Stimulated activated CD8-positive, alpha-beta memory T cell treated with anti-CD3 and anti-CD28 coated beads, Interleukin-12 subunit alpha, Interleukin-12 subunit beta, amount 100 ng/mL, for 4 hours (primary cell): ENCODE measurements around the gene ARHGAP23.
"Not testable (repeated sequence)": the region's sequence is repeated elsewhere in the genome, so short reads cannot be mapped to it uniquely, and the experiment has no call there.

ENCODE experiments used
- DNase-seq: peaks from one replicate; pipeline ENCODE4 v3.0.0-alpha.2; 2020; ENCODE audit warnings: low read depth

ARHGAP23 gene

DNA sequence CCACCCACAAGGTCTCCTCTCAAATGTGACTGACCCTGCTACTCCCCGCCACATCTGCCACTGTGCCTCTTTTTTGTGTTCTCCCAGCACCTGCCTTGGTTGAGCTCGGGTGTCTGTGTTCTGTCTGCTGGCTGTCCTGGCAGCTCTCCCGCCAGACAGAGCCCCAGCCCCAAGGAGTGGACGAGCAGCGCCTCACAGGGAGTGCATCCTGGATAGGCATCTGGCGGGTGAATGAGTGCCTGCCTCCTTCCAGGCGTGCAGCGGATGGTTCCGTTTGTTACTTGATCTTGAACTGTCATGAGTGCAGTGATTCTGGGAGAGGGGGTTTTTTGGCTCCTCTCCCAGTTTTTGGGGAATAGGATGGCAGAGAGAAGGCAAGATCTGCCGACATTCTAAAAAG, 99.9 kb downstream of the ARHGAP23 start:
- not testable (repeated sequence) for DNase-seq

DNA sequence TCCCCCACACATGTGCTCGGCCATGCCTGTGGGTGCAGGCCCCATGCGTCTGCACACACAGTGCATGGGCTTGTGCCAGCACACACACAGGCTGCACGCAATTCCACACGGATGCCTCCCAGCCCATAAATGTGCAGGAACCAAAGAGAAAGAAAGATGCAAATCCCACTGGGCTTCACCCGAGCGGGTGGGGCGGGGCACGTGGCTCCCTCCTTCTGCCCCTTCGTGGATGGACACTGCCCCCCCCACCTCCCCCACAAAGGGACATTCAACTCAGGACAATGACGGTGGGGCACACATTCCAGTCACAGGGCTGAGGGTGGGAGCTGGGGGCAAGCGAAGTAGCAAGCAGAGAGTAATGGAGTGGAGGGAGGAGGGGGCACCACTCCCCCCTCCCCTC, 102.6 kb downstream of the ARHGAP23 start:
- not testable (repeated sequence) for DNase-seq

DNA sequence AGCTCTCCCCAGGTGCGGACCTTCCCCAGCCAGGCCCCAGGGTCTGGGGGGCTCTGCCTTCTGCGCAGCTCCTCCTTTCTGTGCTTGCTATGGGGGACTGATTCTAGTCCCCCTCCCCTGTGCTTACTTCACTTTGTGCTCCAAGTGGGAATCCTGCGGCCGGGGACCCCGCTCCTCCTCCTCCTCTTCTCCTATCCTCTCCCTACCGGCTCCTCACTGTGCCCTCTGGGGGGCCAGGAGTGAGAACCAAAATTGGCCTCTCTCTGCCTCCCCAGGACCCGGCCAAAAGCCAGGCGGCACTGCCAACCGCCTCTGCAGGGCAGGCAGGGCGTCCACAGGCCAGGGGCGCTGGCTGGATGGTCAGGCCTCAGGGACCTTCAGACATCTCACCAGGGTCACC, 103.5 kb downstream of the ARHGAP23 start:
- not testable (repeated sequence) for DNase-seq

DNA sequence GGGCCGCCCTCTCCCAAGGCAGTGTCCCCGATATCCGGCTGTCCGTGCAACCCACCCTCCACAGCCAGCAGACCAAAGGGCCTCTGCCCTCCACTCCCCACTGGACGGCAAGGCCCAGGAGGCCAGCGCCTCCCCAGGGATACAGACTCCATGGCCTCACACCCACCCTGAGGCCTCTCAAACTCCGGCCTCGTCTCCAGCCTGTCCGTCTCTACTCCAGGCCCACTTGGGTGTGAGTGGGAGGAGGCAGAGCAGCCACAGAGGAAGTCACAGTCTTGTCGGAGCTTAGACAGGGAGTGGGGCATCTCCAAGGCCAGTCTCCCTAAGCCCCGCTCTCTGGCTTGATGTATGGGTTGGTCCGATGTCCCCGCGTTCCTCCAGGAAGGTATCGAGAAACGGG, 104.2 kb downstream of the ARHGAP23 start:
- no peak for DNase-seq

DNA sequence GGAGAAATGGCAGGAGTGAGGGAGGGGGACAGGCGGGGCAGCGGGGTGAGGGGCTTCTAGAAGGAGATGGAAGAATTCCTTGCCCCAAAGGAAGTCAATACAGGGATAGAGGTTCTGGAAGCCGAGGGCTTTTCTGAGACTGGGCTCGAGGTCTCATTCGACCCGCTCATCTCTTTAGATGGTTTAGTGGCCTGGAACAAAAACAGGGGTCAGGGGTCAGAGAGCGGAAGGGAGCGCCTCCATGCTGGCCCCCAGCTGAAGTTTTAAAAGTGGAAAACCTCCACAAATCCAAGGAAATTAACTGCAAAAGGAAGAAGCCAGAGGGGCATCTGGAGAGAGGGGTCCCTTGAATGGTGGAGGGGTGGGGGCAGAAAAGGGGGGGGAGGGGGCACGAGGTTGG, 105.0 kb downstream of the ARHGAP23 start:
- no peak for DNase-seq

DNA sequence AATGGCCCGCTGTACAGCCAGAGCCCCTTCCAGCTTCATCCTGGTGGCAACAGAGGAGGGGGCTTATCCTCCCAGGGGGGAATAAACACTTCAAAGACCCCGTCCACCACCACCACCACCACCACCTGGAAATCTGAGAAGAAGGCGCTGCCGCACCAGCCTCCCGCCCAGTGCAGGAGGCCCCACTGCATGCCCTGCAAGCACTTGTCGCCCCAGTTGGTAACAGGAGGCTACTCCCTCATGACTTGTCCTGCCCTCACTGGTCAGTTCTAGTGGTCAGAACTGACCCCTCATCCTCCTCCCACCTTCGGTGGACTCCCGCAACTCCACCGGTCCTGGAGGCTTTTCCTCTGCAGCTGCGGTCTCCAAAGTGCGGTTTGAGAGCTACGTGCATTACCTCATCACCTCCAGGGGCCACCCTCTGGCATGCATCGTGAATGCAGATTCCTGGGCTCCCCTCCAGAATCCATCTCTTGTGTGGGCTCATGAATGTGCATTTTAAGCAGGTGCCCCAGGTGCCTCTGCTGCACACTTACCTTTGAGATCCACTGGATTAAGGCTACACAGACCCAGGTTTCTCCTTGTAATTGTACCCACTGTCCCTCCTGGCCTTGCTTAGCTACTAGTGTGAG, 105.7 kb downstream of the ARHGAP23 start:
- no peak for DNase-seq

DNA sequence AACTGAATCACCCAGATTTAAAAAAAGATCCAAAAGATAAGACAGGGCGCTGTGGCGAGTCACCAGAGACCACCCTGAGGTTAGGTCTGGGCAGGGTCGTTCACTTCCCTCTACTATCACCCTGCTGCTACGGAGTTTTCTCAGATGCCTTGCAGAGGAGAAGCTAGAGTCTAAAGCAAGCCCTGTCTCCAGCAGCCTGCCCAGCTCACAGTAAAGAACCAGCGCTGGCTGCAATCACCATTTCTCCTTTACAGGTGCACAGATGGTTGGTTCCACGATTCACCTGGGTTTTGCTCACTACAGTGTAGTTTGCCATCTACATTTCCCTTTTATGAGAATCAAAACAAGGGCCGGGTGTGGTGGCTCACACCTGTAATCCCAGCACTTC, 106.2 kb downstream of the ARHGAP23 start:
- DNase-seq = no peak

DNA sequence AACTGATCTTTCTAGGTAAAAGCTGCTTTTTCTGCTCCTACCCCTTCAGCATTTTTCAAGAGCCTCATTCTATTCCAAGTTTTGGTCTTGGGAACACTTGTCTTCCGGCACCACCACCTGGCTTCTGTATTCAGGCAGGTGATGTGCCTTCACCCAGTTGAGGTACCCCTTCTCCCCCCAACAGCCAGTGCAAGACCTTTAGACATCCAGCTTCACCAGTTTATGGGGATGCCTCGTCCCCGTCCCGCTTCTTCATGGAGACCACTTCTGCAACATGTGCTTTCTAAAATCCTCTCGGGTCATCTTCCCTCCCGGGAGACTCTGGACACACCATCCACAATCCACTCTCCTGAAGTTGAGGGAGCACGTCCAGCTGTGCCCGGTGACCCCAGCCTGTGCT, 107.6 kb downstream of the ARHGAP23 start:
- no peak for DNase-seq

DNA sequence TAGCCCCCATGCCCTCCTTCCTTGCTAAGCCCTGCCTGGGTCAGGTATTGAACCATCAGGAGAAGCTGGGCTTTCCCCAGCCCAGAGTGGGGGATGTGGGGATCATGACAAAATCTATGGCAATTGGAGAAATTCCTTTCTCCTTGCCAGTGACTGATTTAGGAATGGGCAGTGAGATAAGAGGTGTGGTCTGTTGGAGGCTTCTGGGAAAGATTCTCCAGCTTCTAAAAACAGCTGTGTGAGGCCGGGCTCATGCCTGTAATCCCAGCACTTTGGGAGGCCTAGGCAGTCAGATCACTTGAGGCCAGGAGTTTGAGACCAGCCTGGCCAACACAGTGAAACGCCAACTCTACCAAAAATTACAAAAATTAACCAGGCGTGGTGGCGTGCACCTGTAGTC, 108.4 kb downstream of the ARHGAP23 start:
- no peak for DNase-seq

DNA sequence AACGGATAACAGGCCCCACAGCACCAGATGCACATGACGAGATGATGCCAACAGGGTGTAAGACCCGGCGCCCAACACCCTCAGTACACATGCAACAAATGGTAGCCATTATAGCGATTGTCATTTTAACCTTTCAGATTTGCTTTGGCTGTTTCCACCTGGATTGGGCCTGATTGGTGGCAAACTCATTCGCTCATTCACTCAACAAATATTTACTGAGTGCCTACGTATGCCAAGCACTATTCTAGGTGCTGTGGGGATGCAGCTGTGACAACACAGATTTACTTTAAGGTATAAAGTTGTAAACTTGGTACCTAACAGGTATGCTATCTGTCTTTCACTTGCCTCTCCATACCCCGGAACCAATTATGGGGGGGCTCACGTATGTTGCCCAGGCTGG, 110.6 kb downstream of the ARHGAP23 start:
- DNase-seq = no peak

DNA sequence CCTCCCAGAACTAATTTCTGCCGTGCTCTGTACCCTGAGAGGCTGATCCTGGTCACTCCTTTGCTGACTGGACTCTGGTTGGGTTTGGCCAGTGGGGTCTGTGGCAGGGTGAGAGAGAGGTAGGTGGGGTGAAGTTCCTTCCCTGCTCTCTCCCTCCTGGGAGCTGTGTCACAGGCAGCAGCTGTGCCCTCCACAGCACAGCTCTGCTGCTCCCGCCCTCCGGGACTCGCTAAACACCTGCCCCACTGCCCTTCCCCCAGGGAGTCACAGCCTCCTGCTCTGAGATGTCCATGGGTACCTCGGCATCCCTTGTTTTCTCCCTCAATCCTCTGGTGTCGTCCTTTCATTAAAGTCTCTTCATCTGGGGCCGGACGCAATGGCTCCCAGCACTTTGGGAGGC, 111.1 kb downstream of the ARHGAP23 start:
- no peak for DNase-seq

DNA sequence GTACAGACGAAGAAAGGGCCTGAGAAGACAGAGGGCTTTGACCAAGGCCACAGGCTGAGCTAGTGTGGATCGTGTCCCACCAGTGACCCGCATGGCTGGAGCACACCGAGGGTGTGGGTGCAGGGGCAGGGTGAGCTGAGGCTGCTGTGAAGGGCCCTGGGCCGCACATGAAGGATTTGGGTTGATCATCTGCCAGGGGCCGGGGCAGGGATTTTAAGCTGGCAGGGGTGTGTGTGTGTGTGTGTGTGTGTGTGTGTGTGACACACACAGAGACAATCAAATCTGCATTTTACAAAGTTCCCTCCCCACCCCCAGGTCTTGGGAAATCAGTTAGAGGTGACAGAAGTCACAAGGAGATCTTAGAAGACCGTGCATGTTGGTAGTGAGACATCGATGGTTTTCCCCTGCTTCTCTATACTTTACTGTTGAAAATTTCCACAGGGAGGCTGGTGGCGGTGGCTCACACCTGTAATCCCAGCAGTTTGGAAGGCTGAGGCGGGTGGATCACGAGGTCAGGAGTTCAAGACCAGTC, 112.3 kb downstream of the ARHGAP23 start:
- no peak for DNase-seq

DNA sequence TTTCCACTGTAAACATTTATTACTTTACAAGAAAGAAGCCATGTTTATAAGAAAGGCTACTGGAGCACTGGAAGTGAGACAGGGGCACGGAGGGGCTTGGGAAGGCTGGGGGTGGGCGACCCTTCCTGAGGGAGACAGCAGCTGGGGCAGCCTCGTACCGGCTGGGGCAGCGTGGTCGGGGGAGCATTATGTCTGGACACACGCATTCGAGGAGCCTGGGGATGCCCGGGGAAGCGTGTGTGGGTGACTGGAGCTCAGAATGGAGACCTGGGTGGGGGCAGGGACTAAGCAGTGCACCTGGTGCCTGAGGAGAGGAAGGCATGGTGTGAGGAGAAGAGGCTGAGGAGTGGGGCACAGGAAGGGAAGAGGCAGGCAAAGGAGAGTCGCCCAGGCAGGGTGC, 113.0 kb downstream of the ARHGAP23 start:
- DNase-seq = no peak

DNA sequence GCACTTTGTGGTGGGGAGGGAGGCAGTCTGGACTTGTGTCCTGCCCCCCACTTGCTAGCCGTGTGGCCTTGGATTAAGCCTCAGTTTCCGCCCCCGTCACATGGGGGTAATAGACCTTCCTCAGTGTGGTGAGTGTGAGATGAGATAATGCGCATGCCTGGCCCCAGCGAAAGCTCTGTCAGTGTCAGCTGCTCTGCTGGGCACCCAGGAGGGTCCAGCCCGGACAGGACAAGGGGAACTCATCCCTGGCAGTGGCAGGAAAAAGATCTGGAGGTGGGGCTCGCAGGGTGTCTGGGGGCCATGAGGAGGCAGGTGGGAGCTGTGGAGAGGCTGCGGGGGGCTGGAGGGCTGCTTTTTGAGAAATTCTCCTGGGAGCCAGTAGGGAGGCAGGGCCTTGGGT, 114.0 kb downstream of the ARHGAP23 start:
- DNase-seq = no peak

DNA sequence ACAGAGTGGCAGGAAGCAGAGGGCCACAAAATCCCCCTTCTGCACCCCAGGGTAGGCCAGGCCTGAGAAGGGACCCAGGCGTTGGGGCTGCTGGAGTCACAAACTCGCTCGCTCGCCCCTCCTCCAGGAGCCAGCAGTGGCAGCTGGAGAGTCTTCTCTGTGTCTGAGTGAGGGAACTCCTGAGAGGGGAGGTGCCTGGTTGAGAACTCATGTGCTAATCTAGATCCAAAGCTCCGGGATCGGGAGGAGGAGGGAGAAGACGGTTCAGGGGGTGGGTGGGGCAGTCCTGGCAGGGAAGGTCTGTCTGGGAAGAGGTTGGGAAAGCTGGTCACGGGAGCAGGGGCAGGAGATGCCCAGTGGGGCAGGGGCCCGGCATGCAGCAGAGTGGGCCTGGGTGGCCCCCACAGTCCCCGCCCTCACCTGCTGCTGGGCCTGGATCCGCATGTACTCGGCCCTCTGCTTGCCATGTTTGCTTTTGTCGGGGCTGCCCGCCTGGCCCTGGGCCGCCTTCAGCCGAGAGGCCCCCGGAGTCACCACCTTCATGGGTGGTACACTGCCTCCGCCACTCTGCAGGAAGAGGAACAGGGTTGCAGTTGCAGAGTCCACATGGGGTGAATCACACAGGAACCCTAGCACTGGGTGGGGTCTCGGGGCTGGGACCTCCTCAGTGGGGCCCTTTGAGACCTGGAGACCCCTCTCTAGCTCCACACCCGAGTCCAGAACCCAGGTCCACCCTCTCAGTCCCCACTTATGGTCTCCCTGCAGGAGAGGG, 115.3 kb downstream of the ARHGAP23 start:
- DNase-seq = no peak

DNA sequence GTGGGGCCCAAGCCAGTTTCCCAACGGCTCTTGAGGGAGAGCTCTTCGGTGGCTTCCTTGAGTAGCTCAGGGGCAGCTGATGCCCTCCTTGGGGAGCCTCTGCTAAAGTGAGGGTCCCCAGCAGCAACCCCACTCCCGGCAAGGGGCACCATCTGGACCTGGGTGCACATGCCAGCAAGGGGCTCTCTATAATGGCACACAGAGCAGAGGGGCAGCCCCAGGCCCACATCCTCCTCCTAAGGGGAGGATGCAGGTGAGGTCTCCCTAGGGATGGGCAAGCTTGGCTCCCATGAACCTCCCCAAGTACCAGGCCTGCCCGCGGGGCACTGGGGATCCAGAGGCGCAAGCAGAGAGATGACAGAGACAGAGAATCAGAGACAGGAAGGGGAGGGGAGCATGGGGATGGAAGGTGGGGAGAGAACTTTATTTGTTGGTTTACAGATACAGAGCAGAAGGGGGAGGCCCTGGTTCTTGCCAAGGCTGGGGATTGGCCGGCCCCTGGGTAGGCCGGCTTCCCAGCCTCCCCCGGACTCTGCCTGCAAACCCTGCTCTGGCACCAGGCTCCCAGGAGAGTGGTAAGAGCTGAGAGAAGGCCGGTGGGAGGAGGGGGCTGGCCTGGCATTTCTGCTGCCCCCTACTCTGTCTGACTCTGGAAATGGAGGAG, 116.0 kb downstream of the ARHGAP23 start:
- no peak for DNase-seq

DNA sequence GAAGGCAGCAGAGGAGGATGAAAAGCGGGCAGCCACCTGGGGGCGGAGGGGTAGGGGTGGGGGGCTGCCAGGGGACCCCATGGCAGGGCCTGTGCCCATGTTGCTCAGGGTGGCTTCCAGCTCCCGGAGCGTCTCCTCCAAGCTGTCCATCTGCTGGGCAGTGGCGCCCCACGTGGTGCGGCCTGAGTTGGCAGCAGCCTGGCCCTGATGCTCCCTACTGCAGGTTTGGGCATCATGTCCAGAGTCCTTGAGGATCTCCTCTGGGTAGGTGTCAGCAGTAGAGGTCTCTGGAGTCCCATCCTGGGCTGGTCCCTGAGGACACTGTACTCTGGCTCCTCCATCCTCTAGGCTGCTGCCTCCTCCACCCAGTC, 116.6 kb downstream of the ARHGAP23 start:
- DNase-seq = no peak

DNA sequence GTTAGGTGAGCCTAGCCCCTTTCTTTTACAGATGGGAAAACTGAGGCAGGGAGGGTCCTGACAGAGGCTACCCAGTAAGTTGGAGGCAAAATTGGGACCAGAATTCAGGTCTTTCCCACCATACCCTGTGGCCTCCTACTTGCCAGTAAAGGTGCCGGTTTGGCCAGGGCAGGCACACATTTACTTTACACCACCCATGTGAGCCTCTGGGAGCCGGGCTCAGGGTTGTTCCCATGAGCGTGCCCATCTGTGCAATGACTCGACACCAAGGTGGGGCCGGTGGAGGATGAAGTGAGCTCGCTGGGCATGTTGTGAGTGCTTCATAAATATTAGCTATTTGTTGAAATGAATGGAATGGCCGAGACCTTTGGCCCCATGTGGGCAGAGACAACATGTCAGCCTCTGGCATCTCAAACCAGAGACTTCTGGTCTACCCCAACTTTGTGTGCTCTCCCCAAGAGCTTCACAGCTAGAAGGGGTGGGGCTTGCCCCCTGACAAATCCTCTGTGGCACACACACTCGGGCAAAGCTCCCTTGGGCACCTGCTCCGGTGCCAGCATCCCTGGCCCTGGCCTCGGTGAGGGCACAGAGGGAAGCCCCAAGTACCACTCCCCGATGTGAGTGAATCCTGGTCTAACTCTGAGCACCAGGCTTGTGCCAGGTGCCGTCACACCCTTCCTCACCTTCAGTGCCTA, 117.4 kb downstream of the ARHGAP23 start:
- no peak for DNase-seq

DNA sequence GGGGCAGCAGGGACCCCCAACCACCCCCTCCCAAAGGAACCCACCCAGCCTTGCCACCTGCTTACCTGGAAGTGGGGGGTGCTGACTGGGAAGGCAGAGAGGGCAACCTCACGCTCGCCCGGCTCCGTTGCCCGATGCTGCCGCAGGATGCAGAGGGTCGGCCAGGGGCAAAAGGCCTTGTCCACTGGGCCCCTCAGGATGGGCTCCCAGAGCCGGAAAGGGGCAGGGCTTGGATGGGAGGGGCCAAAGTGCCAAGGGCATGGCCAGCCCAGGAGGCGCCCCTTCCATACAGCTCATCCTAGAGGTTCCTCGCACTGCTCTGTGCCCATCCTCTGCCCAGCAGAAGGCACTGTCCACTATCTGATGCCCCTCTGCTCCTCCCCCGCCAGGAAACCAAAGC, 118.1 kb downstream of the ARHGAP23 start:
- DNase-seq = no peak

DNA sequence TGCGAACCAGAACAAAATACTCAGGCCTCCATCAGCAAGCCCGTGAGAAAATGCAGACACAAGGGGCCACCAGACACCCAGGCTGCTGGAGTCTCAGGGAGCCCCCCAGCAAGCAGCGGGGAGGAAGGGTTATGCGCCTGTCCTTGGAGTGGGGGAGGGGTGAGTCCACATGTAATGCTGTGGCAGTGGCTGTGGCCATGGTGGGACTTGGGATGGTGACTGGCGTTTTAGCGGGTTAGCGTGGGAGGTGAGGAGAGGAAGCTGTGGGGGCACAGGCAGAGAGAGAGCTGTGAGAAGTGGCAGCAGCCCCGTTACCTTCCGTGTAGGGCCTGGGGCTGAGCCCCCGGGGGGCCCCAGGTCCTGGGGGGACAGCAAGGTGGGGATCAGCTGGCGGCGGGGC, 119.2 kb downstream of the ARHGAP23 start:
- DNase-seq = no peak

DNA sequence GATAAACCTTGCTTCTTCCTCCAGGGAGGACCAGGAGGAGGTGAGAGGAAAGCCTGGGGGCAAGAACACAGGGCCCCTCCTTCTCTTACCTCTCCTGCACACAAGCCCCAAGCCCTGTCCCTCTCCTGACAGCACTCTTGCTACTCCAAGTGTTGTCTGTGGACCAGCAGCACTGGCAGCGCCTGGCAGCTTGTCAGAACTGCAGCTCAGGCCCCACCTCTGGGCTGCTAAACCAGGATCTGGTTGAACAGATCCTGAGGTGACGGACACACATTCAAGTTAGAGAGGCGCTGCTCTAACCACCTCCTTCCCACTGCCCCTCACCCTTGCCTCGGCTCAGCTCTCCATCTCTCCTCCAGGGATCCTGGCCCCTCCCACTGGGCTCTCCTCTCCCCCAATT, 121.0 kb downstream of the ARHGAP23 start:
- no peak for DNase-seq

DNA sequence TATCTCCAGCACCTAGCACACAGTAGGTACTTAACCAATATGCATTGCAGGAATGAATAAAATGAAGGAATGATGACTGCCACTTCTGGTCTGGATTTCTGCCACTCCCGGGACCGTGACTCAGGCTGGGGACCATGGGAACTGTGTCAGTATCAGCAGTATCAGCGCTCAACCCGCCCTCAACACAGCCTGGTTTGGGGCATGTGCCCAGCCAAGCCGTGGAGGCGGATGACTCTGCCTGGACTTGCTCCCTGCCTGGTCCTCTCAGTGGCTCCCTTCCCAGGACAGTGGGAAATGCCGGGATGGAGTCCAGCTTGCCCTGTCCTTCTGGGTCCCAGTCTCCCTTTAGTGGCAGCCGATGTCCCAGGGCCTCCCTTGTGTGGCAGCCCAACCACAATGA, 122.4 kb downstream of the ARHGAP23 start:
- DNase-seq = no peak

DNA sequence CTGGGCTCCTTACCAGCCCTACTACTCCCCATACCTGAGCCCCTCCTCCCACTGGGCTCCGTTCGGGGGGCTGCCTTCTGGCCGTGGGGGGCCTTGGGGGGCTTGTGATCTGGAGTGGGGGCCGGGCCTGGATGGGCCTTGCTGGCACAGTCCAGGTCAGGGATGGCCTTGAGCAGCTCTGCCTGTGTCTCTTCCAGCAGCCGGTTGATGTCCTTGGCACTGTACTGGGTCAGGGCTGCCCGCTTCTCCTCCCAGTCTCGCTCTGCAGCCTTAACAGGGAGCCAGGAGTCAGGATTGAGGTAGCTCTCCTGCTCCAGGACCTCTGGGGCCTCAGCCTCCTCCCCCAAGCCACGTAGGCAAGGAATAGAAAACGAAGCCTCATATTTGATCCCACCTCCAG, 122.9 kb downstream of the ARHGAP23 start:
- no peak for DNase-seq
